Adrenal gland (tissue), 5 donors: Measurements from ENCODE around the gene AMFR.

ENCODE experiments used
- CTCF ChIP-seq, 6 experiments: fragments of 450-650 bp in 4 of 6; fragments of 200-600 bp in 2 of 6; sonication (generic) in 1 of 6; IDR thresholded peaks; 1 replicate in 5 of 6; 2 replicates in 1 of 6; pipeline versions ENCODE4 v1.5.1 to v1.8.0; 2016 to 2021; ENCODE audit warnings: antibody characterized with exemption in 6 of 6, mild to moderate bottlenecking in 2 of 6, moderate library complexity in 1 of 6
- POLR2A ChIP-seq, 2 donors: fragments of 450-650 bp; IDR thresholded peaks; one replicate each; pipeline ENCODE4 v1.6.1; 2017; ENCODE audit warnings: antibody characterized with exemption in 2 of 2, mild to moderate bottlenecking in 2 of 2, moderate library complexity in 1 of 2
- donor health status: DM: no; HTN: no; CAD: no.

DNA sequence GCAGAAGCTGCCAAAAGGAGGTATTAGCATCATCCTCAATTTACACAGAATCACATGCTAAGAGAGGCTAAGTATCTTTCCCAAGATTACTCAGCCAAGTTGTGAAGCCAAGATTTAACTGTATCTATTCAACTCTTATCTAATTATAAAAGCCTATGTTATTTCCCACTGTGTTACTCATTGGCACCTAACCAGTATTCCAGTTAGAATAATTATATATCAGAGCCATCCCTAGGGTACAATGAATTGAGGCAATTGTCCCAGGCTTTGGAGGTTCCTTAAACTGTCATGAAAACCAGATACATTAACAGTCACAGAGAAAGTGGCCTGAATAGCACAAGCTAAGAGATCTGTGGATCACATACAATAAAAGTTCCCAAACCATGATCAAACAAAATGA lies 10.9 kb upstream of the AMFR start:
- TF ChIP-seq CTCF (IDR thresholded peaks at IDR 0.05) (no peak), POLR2A (IDR thresholded peaks at IDR 0.05) (no peak)
